HG03439 (cell line): ENCODE results near the gene MYOG.

Experiments
- ATAC-seq: cut with Tn5 transposase; IDR thresholded peaks from one replicate; pipeline ENCODE4 v1.9.1; 2021; ENCODE audit warnings: mild to moderate bottlenecking, moderate library complexity; ENCODE audit not compliant: unreplicated experiment

Gene MYOG

DNA sequence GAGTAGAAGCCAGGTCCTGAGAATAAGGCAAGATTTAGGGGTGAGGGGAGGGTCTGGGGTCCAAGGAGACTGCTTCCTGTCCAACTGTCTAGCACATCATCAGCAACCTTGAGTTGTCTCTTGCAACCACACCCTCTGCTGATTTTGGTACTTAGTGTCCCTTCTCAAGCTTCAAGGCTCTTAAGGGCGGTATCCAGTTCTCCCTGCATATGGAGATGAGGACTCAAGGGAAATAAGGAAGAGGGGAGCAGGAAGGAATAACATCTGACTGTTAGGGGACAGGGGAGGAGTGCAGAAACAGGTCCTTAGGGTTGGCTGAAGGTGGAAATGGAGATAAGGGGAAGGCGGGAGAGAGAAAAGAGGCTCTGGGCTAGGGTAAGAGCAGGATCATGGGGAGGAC is 12.3 kb downstream of the MYOG start:
- no peak for ATAC-seq

- ATAC-seq, result no peak
Observed at GRCh38 chr1:203072911-203073310, 12.9 kb downstream of the MYOG start.

DNA sequence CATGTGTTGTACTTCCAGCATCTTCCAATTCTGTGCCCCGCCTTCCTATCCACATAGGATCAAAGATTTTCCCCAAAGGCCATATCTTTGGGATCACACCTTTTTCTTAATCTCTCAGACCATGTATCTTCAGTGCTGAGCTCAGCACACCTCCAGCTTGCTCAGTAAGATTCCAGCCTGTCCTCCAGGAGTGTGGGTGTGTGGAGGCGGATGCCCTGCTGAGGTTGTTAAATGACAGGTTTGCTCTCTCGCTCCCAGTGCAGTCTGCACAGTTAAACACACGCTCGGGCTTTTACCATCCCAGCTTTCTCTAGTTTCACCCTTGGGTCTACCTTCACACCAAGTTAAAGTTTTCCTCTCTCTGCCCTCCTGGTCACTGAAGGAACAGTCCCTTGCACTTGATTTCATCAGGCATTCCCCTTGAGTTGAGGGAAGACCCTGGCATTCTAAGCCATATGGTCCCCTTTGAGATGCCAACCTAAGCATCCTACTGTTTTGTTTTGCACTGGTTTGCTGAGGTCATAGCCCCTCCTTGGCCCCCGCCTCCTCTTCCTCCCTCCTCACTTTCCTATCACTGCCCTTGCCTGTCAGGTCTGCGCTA is 13.7 kb downstream of the MYOG start:
- ATAC-seq, result no peak

DNA sequence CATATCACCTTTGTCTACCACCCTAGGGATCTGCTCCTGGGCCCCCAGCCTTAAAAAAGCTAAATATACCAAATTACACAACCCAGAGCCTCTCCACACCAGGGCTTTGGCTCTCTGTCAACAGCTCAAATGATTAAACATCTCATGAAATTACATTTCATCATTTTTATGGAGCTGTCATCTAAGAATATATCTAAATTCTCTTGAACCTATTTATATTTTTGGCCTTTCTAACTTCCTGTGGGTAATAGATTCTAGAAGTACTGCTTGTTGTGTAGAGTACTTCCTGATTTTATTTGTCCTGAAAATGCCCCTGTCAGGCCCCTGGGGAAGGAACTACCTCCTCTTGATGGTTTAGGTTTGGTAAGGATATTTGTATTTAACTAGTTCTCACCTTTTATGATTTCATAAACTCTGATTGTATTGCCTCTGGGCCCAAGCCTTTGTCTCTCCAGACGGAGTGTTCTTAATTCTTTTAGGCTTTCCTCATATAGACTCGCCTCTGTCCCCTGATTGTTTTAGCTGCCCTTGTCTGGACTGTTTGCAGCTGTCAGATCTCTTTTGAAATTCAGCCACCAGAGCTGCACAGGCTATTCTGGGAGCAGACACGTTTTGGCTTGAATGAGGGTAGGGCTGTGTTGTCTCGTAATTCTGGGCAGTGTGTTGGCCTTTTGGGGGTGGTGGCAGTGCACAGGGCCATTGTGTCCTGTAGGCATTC is 16.6 kb downstream of the MYOG start:
- ATAC-seq, result no peak

- ATAC-seq, result no peak
Observed at GRCh38 chr1:203066965-203067364, 18.8 kb downstream of the MYOG start.

- ATAC-seq, result no peak
Observed at GRCh38 chr1:203065986-203066385, 19.8 kb downstream of the MYOG start.

GRCh38 chr1:203065191-203065590 is 20.6 kb downstream of the MYOG start:
- no peak for ATAC-seq

DNA sequence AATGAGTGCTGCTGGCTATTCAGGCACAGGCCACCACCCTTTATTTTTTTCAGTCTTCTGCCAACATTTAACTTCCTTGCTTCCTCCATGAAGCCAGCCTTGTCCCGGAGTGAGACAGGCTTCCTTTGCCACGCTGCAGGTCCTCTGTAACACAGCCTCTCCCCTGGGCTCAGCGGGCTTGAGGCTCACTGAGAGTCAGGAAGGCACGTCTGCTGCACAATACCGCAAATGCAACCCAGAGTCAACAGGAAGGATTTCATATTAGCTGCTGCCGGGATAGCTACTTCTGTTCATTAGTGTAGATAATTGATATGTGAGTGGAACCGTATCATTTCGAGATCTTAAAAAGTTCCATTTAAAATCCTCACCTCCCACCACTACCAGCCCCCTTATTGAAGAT is 22.5 kb downstream of the MYOG start:
- ATAC-seq, result no peak

DNA sequence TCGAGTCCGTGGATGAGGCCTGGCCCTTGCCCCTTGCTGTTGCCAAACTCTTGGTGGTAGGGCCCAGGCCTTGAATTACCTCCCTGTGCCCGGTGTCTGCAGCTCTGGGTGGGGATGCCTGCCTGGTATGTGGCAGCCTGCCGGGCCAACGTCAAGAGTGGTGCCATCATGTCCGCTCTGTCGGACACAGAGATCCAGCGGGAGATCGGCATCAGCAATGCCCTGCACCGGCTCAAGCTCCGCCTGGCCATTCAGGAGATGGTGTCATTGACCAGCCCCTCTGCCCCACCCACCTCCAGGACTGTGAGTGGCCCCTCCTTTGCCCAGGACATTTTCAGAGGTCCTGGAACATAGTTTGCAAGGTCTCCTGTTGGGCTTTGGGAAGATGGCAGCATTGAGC is 25.7 kb downstream of the MYOG start:
- no peak for ATAC-seq

DNA sequence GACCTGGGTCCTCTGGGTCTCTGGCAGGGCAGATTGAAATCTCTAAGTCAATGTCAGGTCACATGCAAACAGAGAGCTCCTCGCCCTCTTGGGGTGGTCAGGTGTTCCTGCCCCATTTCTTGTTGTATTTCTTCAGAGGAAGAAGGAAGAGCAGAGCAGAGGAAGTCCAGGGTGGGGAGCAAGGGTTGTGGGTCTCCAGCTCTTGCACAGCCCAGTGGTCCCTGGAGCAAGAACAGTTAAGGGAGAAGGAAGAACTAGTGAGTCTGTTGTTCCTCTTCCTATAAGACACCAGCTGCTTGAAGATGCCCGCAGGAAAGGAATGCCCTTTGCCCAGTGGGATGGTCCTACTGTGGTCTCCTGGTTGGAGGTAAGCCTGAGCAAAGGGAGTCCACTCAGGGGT is 26.3 kb downstream of the MYOG start:
- ATAC-seq, result no peak

DNA sequence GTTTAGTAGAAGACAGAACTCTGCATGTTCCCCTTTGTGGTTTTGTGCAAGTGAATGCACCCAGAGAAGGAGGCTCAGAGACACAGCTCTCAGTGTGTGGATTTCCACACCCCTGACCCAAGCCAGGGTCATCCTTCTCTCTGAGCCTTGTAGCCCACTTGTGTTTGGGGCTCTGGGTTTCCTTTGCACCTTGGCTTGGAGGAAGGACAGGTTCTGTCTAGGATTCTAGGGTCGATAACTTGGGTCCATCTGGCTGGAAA is 27.2 kb downstream of the MYOG start:
- no peak for ATAC-seq

DNA sequence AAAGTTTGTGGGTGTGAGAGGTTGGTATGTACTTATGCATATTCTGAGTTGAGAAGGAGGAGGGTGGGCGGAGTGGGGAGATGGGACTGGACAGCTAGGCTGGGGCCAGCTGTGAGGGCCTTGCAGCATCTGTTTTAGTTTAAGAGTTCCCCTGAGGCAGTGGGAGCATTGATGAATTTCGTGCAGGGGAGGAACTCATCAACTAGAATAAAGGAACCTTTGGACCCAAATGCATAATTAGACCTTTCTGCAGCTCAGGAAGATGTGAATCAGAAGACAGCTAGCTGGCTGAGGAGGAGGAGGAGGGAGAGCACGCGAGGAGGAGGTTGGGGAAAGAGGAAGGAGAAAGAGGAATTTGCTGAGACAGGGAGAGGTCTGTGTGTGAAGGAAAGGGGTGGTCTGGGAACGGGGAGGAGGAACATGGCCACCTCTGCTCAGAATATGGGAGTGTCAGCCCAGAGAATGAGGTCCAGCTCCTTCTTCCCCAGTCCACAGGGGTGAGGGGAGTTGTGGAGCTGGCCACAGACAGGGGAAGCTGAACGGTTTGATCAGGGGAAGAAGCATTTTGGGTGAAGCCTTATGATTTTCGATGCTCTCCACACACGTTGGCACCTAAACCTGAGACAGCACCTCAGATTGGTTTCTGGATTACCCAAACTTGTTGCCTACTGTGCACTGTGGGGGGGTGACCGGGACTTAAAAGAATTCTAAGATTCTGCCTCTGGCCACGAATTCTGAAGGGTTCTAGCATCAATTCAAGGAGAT is 27.7 kb downstream of the MYOG start:
- no peak for ATAC-seq

GRCh38 chr1:203056516-203056915 is 29.3 kb downstream of the MYOG start:
- no peak for ATAC-seq

GRCh38 chr1:203056012-203056411 is 29.8 kb downstream of the MYOG start:
- no peak for ATAC-seq

DNA sequence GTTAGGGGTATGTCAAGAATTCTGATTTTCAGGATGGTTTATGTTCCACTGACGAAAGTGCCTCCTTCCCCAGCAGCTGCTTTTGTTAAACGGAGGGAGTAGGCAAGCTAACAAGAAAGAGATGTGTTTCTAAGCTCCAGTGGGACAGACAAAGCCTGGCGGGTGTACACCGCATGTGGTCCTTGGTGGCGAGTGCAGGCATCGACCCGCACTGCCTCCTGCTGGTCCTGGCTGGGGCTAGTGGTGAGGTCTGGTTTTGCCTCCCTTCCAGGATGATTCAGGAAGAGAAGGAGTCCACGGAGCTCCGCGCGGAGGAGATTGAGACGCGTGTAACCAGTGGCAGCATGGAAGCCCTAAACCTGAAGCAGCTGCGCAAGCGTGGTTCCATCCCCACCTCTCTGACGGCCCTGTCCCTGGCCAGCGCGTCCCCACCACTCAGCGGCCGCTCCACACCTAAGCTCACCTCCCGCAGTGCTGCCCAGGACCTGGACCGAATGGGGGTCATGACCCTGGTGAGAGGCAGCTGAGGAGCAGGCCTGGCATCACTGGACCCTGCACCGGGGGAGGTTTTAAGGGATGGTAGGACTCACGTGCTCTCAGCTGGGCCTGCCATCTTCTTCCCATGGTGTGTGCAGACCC is 30.5 kb downstream of the MYOG start:
- no peak for ATAC-seq

- ATAC-seq, result no peak
Observed at GRCh38 chr1:203054642-203055041, 31.2 kb downstream of the MYOG start.

- no peak for ATAC-seq
Observed at GRCh38 chr1:203054184-203054583, 31.6 kb downstream of the MYOG start.

GRCh38 chr1:203052601-203053000 is 33.2 kb downstream of the MYOG start:
- no peak for ATAC-seq

- ATAC-seq, result no peak
Observed at GRCh38 chr1:203051841-203052324, 33.9 kb downstream of the MYOG start.

- ATAC-seq, result no peak
Observed at GRCh38 chr1:203050826-203051225, 35.0 kb downstream of the MYOG start.

- no peak for ATAC-seq
Observed at GRCh38 chr1:203049576-203050180, 36.1 kb downstream of the MYOG start.
